ENCODE results near the gene SLC50A1. TPM values are rescaled to one million over a fixed set of nuclear protein-coding genes. Genes with fewer than 3 reads are reported as not detected.

The SLC50A1 gene
- total RNA-seq, 1 experiment from 2014 or later: 67.6 TPM

DNA sequence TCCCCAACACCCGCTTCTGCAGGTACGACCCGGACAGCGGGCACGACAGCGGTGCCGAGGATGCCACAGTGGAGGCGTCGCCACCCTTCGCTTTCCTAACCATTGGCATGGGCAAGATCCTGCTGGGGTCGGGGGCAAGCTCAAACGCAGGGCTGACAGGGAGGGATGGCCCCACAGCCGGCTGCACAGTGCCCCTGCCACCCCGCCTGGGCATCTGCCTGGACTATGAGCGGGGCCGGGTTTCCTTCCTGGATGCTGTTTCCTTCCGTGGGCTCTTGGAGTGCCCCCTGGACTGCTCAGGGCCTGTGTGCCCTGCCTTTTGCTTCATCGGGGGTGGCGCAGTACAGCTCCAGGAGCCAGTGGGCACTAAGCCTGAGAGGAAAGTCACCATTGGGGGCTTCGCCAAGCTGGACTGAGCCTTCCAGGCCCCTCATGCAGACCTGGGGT, 48.1 kb downstream of the SLC50A1 start:
- TF ChIP-seq EZH2 (IDR thresholded peaks at IDR 0.05; ENCODE audit: low read depth): no peak
- no peak for TF ChIP-seq CTCF (conservative IDR thresholded peaks at IDR 0.05)
- H2AFZ ChIP-seq: no peak overlapping the region
- DNase-seq: no peak
- ChIA-PET POLR2A (ENCODE audit: unreplicated experiment) (no interaction called here), CTCF (interaction anchor here (1.1 kb wide), 1 partner anchor 10 kb away, joined by 3 read pairs; no protein-coding TSS in a partner anchor)
- H3K9me3 ChIP-seq (ENCODE audit: insufficient read depth, low read depth): no peaks in the 10 kb centered on the region
- intact Hi-C loops (cut with micrococcal nuclease; ENCODE audit: unreplicated experiment): no loop called here
- H3K4me2 ChIP-seq: no peak overlapping the region
- no peaks in the 10 kb centered on the region for H3K9me2 ChIP-seq (ENCODE audit: insufficient read depth)
- no peak overlapping the region for H3K27ac ChIP-seq
- H3F3A ChIP-seq (ENCODE audit: insufficient read depth, low read depth): 0 out of 2 replicates have a peak, but pooled peaks cover 5% of the 10 kb centered on the region
- H3K36me3 ChIP-seq (ENCODE audit: low read depth): no peaks in the 10 kb centered on the region
- H3K4me3 ChIP-seq: no peak overlapping the region
- BruUV-seq (replicated peaks): no TSS peak
- no peaks in the 10 kb centered on the region for H3K27me3 ChIP-seq (ENCODE audit: insufficient read depth, low read depth)
- peaks cover 8% of the 10 kb centered on the region; the same call in 1 of the 2 replicates for H3K4me1 ChIP-seq (replicated peaks; ENCODE audit: insufficient read depth)
- no peaks in the 10 kb centered on the region for H4K20me1 ChIP-seq (ENCODE audit: insufficient read depth)
- no peaks in the 10 kb centered on the region for H3K79me2 ChIP-seq (ENCODE audit: low read depth)

DNA sequence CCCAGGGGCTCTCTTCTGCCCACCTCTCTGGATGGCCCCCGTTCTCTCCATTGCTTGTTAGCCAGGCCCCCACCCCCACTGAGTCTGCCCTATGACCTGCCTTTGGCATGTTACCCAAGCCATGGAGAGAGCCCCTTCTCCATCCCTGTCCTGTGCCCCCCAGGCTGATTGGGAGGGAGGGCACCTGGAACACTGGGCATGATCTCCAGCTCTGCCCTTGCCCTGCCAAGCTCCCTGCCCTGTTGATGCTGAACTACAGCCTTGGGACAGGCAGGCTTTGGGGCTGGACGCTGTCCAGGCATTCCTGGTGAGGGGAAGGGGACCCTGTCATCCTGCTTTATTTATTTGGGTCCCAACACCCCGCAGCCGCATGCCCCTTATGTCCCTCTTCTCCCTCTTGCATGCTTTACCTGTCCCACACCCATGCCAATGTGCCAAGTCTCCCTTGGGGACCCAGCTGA, 48.7 kb downstream of the SLC50A1 start:
- H4K20me1 ChIP-seq (ENCODE audit: insufficient read depth): no peaks in the 10 kb centered on the region
- H3K4me1 ChIP-seq (replicated peaks; ENCODE audit: insufficient read depth): peaks cover 8% of the 10 kb centered on the region; the same call in 1 of the 2 replicates
- H2AFZ ChIP-seq: no peak overlapping the region
- TF ChIP-seq CTCF (conservative IDR thresholded peaks at IDR 0.05) (no peak), EZH2 (IDR thresholded peaks at IDR 0.05; ENCODE audit: low read depth) (no peak)
- no peaks in the 10 kb centered on the region for H3K9me3 ChIP-seq (ENCODE audit: insufficient read depth, low read depth)
- no peaks in the 10 kb centered on the region for H3K9me2 ChIP-seq (ENCODE audit: insufficient read depth)
- H3K4me3 ChIP-seq: no peak overlapping the region
- CTCF ChIA-PET: interaction anchor here (1.1 kb wide), 1 partner anchor 9 kb away, joined by 3 read pairs; no protein-coding TSS in a partner anchor
- no peak for DNase-seq
- POLR2A ChIA-PET (ENCODE audit: unreplicated experiment): interaction anchor here (0.6 kb wide), 1 partner anchor 132 kb away, joined by 5 read pairs; no protein-coding TSS in a partner anchor
- no peaks in the 10 kb centered on the region for H3K27me3 ChIP-seq (ENCODE audit: insufficient read depth, low read depth)
- intact Hi-C loops (cut with micrococcal nuclease; ENCODE audit: unreplicated experiment): no loop called here
- H3K79me2 ChIP-seq (ENCODE audit: low read depth): no peaks in the 10 kb centered on the region
- BruUV-seq (replicated peaks): no TSS peak
- H3K36me3 ChIP-seq (ENCODE audit: low read depth): no peaks in the 10 kb centered on the region
- 0 out of 2 replicates have a peak, but pooled peaks cover 5% of the 10 kb centered on the region for H3F3A ChIP-seq (ENCODE audit: insufficient read depth, low read depth)
- no peak overlapping the region for H3K4me2 ChIP-seq
- H3K27ac ChIP-seq: no peak overlapping the region

- no TSS peak for BruUV-seq (replicated peaks)
- Histone ChIP-seq H3K36me3 (ENCODE audit: low read depth) (no peaks in the 10 kb centered on the region), H3K27me3 (ENCODE audit: insufficient read depth, low read depth) (no peaks in the 10 kb centered on the region), H3K27ac (no peak overlapping the region), H3K9me2 (ENCODE audit: insufficient read depth) (no peaks in the 10 kb centered on the region), H2AFZ (no peak overlapping the region), H3K79me2 (ENCODE audit: low read depth) (no peaks in the 10 kb centered on the region), H3F3A (ENCODE audit: insufficient read depth, low read depth) (0 out of 2 replicates have a peak, but pooled peaks cover 5% of the 10 kb centered on the region), H3K4me1 (replicated peaks; ENCODE audit: insufficient read depth) (peaks cover 8% of the 10 kb centered on the region; the same call in 1 of the 2 replicates), H3K4me3 (no peak overlapping the region), H3K9me3 (ENCODE audit: insufficient read depth, low read depth) (no peaks in the 10 kb centered on the region), H4K20me1 (ENCODE audit: insufficient read depth) (no peaks in the 10 kb centered on the region), H3K4me2 (no peak overlapping the region)
- intact Hi-C loops (cut with micrococcal nuclease; ENCODE audit: unreplicated experiment): no loop called here
- TF ChIP-seq EZH2 (IDR thresholded peaks at IDR 0.05; ENCODE audit: low read depth): no peak
- TF ChIP-seq CTCF (conservative IDR thresholded peaks at IDR 0.05): no peak
- ChIA-PET POLR2A (ENCODE audit: unreplicated experiment) (interaction anchor here (0.6 kb wide), 3 partner anchors 9 to 835 kb away, joined by 5 to 8 read pairs (median 7); no protein-coding TSS in a partner anchor), CTCF (interaction anchor here (1.1 kb wide), 1 partner anchor 8 kb away, joined by 3 read pairs; no protein-coding TSS in a partner anchor)
- peak; percentile 41 to 56 for DNase-seq
Observed at GRCh38 chr1:155184835-155185782, 49.5 kb downstream of the SLC50A1 start.

Measured in PC-9 (cell line).